ENCODE results near the gene PEX6.

Gene PEX6

GRCh38 chr6:42973926-42974325, 5.1 kb downstream of the PEX6 start:
- DNase-seq (ENCODE audit: low read depth in 2 of 2): no peak
- H3K4me3 ChIP-seq (replicated peaks in 1 of 2; ENCODE audit: low read depth in 2 of 2, low read length in 2 of 2): no peak overlapping the region
- no peak for TF ChIP-seq CTCF (IDR thresholded peaks at IDR 0.05; ENCODE audit: low read depth, low read length)

- no peak for DNase-seq (ENCODE audit: low read depth in 2 of 2)
These were observed 7.1 kb downstream of the PEX6 start for GRCh38 chr6:42971746-42972327.

GRCh38 chr6:42970871-42971612, 7.9 kb downstream of the PEX6 start:
- H3K4me3 ChIP-seq (replicated peaks in 1 of 2; ENCODE audit: low read depth in 2 of 2, low read length in 2 of 2): no peak overlapping the region
- DNase-seq (ENCODE audit: low read depth in 2 of 2): peak in 1 of 2 donors; percentile 29
- TF ChIP-seq CTCF (IDR thresholded peaks at IDR 0.05; ENCODE audit: low read depth, low read length): no peak

More at GRCh38 chr6:42971746-42972327, 7.1 kb downstream of the PEX6 start:
- no peak overlapping the region for H3K4me3 ChIP-seq (replicated peaks in 1 of 2; ENCODE audit: low read depth in 2 of 2, low read length in 2 of 2)
- no peak for TF ChIP-seq CTCF (IDR thresholded peaks at IDR 0.05; ENCODE audit: low read depth, low read length)

GRCh38 chr6:42969934-42970333, 9.0 kb downstream of the PEX6 start:
- H3K4me3 ChIP-seq (replicated peaks in 1 of 2; ENCODE audit: low read depth in 2 of 2, low read length in 2 of 2): no peak overlapping the region
- no peak for TF ChIP-seq CTCF (IDR thresholded peaks at IDR 0.05; ENCODE audit: low read depth, low read length)
- DNase-seq (ENCODE audit: low read depth in 2 of 2): no peak

- H3K4me3 ChIP-seq (replicated peaks in 1 of 2; ENCODE audit: low read depth in 2 of 2, low read length in 2 of 2): no peak overlapping the region
- TF ChIP-seq CTCF (IDR thresholded peaks at IDR 0.05; ENCODE audit: low read depth, low read length): no peak
- DNase-seq (ENCODE audit: low read depth in 2 of 2): no peak
These were observed 9.6 kb downstream of the PEX6 start for GRCh38 chr6:42969431-42969830.

GRCh38 chr6:42968783-42969182, 10.2 kb downstream of the PEX6 start:
- TF ChIP-seq CTCF (IDR thresholded peaks at IDR 0.05; ENCODE audit: low read depth, low read length): no peak
- no peak for DNase-seq (ENCODE audit: low read depth in 2 of 2)
- H3K4me3 ChIP-seq (replicated peaks in 1 of 2; ENCODE audit: low read depth in 2 of 2, low read length in 2 of 2): no peak overlapping the region

Measured in cardiac fibroblast (primary cell).